SKM-1 (cell line): ENCODE data around the gene ENDOD1.
"Not testable (repeated sequence)": the region's sequence is repeated elsewhere in the genome, so short reads cannot be mapped to it uniquely, and the experiment has no call there.

Source experiments
- DNase-seq: peaks from one replicate; lab custom pipeline; 2025; ENCODE audit not compliant: unreplicated experiment; lab: John Stamatoyannopoulos, UW

Gene ENDOD1

GRCh38 chr11:95089620-95090542 lies at the start of gene ENDOD1:
TSS of gene ENDOD1 (plus strand) at chr11:95089846. CDS start at chr11:95089928, 82 bp downstream.
- DNase-seq, result peak; percentile 69

DNA sequence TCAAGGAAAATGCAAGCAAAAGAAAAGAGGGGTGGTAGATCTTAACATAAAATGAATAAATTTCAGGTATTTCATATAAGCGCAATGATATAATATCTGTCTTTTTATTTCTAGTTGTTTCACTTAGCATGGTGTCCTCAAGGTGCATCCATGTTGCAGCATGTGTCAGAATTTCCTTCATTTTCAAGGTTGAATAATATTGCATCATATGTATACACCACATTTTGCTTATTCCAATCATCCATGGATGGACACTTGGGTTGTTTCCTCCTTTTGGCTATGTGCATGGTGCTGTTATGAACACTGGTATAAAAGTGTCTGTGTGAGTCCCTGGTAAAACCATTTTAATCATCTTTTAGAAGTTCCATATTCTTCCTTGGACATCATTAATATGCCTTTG lies 47.4 kb upstream of the ENDOD1 start:
- DNase-seq, result no peak

GRCh38 chr11:95042906-95043305 lies 46.7 kb upstream of the ENDOD1 start:
- DNase-seq, result no peak

- no peak for DNase-seq
These were observed 45.6 kb upstream of the ENDOD1 start for GRCh38 chr11:95044010-95044409.

- DNase-seq, result no peak
These were observed 43.8 kb upstream of the ENDOD1 start for GRCh38 chr11:95045812-95046211.

DNA sequence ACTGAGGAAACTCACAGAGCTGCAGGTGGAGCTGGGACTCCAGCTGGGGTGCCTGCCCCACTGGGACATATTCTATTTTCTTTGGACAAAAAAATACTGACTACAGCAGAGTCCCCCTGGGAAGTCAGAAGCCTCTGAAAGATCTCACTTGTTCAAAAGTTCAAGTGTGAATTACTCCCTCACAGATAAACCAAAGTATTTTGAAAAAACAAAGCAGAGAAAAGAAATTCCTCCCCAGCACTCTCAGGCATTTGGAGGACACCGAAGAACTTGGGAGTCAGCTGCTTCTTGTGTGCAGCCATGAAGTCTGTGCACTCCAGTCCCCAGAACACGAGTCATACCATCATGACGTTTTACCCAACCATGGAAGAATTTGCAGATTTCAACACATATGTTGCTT lies 40.5 kb upstream of the ENDOD1 start, which contains the start of gene KDM4F:
KDM4F (plus strand) TSS at position 301 of the 400 bp plus-strand sequence.
- DNase-seq, result not testable (repeated sequence)

DNA sequence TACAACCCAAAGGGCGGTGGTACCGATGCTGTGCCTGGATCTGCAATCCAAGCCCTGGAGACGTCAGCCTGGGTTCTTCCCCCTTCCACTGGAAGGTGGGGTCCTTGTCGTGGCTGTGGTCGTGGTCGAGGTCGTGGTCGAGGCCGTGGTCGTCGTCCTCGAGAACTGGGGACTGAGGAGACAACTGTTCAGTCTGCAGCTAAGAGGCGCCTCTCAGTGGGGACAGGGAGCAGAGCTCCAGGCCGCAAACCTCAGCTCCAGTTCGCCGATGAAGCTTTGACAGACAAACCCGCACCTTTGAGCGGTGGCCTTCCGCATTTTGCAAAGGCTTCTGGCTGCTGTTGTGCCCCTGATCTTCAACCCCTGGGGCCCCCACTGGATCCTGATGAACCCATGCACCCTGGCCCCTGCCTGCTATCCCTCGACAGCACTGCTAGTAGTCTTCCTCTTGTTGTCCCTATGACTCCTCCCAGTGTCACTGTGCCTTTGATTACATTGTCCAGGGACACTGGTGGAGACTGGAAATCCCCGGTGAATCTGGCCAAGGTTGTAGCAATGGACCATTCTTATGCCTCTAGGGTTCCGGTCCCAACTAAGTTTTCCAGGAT lies 38.9 kb upstream of the ENDOD1 start:
- no peak for DNase-seq

DNA sequence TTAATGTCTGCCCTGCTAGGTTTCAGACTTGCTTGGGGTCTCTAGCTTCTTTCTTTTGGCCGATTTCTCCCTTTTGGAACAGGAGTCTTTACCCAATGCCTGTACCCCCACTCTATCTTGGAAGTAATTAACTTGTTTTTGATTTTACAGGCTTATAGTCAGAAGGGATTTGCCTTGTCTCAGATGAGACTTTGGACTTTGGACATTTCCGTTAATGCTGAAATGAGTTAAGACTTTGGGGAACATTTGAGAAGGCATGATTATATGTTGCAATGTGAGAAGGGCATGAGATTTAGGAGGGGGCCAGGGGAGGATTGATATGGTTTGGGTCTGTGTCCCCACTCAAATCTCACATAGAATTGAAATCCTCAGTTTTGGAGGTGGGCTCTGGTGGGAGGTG lies 35.3 kb upstream of the ENDOD1 start:
- DNase-seq, result no peak

DNA sequence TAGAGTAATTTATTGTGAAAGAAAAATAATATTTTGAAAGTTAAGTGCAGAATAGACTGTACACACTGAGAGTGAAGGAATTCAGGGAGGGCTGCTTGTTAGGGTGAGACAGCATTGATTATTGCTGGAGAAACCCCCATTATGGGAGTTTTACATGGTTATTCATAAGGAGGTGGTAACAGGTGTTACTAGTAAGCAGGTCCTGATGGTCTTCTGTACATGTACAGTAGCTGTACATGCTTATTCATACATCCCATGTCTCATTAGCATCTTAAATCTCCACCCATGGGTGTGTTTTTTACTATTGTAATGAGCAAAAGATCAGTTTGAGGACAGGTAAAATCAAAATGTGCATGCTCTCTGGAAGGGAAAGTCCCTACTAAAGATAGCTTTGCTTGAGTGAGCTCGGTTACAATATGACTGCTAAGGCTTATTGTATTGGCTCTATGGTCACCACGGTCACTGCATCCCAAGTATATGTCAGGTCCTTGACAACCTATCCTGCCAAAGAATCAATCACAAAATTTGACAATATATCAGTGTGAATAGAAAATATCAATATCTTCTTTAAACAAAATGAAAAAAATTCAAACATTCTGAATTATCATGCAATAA lies 34.3 kb upstream of the ENDOD1 start:
- no peak for DNase-seq

DNA sequence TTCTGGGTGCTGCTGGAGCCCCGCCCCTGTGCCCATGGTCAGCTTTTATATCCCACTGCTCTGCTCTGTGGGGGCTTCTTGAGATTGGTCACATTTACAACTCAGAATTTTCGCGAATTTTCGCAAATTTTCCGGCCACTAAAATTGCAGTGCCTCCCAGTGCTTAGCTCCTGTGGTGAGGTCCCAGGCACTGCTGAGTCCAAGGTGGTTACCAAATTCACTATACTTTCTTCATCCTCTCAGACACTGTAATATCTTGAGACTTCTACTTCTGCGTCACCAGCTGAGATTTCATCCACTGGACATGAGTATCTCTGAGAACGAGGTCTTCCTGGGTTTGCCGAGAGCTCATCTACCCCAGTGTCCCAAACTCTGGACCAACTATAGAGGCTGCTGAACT lies 31.7 kb upstream of the ENDOD1 start:
- DNase-seq, result no peak

- DNase-seq, result no peak
These were observed 31.0 kb upstream of the ENDOD1 start for GRCh38 chr11:95058621-95059020.

- no peak for DNase-seq
These were observed 30.6 kb upstream of the ENDOD1 start for GRCh38 chr11:95059046-95059445.

DNA sequence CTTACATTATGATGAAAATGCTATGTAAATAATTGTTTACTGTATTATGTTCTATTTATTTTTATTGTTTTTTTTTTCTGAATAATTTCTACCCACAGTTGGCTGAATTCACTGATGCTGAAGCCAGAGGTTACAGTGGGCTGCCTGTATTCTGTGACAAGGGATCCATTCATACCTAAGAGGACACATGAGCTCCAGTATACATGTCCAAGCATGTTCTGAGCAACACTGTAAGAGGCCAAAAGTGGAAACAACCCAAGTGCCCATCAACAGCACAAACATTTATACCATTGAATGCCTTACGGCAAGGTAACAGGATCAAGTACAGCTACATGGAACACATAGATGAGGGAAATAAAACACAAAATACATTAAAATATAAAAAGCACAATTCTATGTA lies 24.3 kb upstream of the ENDOD1 start:
- DNase-seq, result no peak

GRCh38 chr11:95066716-95067038 lies 23.0 kb upstream of the ENDOD1 start, which contains the start of gene SRSF8:
TSS of gene SRSF8 (plus strand) at chr11:95066919. CDS start at chr11:95067227, 308 bp downstream.
- no peak for DNase-seq

DNA sequence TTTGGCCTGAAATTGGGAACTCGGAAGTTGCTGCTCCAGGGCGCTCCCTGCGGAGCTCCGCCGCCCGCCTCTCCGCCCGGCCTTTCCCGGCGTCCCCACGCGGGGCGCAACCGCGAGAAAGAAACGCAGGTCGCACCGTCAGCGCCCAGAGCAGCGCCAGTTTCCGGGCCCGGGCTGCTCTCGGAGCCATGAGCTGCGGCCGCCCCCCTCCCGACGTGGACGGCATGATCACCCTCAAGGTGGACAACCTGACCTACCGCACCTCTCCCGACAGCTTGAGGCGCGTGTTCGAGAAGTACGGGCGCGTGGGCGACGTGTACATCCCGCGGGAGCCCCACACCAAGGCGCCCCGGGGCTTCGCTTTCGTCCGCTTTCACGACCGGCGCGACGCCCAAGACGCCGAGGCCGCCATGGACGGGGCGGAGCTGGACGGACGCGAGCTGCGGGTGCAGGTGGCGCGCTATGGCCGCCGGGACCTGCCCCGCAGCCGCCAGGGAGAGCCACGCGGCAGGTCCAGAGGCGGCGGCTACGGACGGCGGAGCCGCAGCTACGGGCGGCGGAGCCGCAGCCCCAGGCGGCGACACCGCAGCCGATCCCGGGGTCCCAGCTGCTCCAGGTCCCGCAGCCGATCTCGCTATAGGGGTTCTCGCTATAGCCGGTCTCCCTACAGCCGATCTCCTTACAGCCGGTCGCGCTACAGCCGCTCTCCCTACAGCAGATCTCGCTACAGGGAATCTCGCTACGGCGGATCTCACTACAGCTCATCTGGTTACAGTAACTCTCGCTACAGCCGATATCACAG lies 22.4 kb upstream of the ENDOD1 start:
- DNase-seq, result peak; percentile 32

DNA sequence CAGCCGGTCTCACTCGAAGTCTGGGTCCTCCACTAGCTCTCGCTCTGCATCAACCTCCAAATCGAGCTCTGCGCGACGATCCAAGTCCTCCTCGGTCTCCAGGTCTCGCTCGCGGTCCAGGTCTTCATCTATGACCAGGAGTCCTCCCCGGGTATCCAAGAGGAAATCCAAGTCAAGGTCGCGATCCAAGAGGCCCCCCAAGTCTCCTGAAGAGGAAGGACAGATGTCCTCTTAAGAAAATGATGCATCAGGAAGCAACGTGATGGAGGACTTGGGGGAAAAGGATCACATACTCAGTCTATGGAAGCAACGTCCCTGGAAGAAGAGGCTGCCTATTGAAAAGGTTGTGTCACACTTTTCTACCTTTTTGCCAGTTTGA lies 21.8 kb upstream of the ENDOD1 start:
- peak; percentile 48 for DNase-seq

DNA sequence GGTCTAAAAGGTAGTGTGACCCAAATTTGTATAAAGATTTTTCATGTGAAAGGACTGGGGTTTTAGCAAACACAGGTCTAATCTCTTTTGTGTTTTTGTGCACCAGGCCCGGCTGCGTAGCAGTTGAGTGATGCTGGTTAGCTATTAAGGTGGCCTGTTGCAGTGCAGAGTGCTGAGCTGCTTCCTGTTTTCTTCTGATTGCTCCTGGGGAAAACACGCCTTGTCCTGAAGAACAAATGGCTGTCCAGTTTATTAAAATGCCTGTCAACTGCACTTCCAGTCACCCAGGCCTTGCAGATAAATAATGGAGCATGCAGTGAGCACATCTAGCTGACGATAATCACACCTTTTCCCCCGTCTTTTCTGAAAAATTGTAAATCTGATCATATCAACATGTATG lies 21.1 kb upstream of the ENDOD1 start:
- DNase-seq, result peak; percentile 75

- DNase-seq, result no peak
These were observed 19.2 kb upstream of the ENDOD1 start for GRCh38 chr11:95070471-95070870.

DNA sequence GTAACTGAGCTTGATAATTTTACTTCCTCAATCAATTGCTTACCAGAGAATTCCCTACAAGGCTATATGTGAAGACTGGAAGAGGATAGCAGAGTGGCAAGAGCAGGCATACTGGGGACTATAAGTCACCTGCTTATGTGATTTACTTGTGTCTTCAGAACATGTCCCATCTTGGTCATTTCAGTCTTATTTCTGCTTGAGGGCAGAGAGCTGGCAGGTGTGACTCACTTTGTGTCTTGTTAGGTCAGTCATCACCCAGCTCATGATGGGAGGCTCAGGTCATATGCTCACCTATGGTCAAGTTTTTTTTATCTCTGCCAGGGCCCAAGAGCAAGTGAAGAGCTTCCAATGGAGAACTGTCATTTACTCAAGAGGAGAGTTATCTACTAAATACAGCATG lies 16.7 kb upstream of the ENDOD1 start:
- no peak for DNase-seq

DNA sequence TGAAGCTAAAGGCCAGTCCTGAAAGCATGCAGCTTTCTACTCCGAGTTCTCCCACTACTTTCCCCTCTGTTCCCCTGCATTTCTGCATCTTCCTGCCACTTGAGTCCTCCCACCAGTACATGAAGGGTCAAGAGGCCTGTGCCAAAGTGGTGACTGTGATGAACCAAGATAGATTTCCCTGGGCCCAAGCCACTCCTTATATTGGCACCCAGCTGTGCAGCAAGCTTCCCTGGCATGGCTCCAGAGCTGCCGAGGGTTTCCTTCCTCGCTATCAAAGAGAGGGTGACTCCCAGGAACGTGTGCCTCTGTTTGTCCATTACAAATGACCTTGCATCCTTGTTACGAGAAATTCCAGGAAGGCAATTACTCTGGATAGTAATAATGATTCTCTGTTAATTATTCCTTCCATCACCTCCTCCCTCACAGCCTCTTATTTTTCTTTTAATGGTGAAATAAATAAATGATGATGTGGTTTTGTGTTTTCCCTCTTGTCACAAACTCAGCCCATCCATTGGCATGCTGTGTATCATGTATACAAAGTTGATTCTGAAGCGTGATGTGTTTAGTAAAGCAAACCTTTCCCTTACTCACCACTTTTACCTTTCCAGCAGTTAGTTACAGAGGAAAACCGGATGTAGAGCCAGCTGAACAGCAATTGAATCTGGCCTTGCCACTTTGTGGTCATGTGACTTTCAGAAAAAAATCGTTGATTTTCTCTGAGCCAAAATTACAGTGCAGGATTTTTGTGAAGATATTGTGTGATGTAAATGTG lies 14.7 kb upstream of the ENDOD1 start:
- DNase-seq, result no peak
